IPS DF 6.9 (cell line): ENCODE data around the gene AIF1.

Source experiments
- DNase-seq: peaks from one replicate; pipeline ENCODE4 v3.0.0-alpha.2; 2013; ENCODE audit warnings: low read depth, low spot score
- H3K27ac ChIP-seq: one replicate; pipeline ENCODE4 v1.5.1; 2013; ENCODE audit warnings: low read length, control low read depth
- H3K27me3 ChIP-seq: 2 replicates; pipeline ENCODE4 v1.6.1; 2013; ENCODE audit warnings: mild to moderate bottlenecking, low read length; ENCODE audit not compliant: control insufficient read depth, insufficient read depth
- H3K36me3 ChIP-seq: 2 replicates; pipeline ENCODE4 v1.6.1; 2013; ENCODE audit warnings: low read length; ENCODE audit not compliant: control insufficient read depth, insufficient read depth
- H3K4me1 ChIP-seq: 2 replicates; pipeline ENCODE4 v1.6.1; 2013; ENCODE audit warnings: low read length; ENCODE audit not compliant: control insufficient read depth, insufficient read depth
- H3K4me3 ChIP-seq: 2 replicates; pipeline ENCODE4 v1.5.1; 2013; ENCODE audit warnings: mild to moderate bottlenecking, low read length
- H3K9me3 ChIP-seq: 2 replicates; pipeline ENCODE4 v1.6.1; 2013; ENCODE audit warnings: low read length, inconsistent platforms; ENCODE audit not compliant: control insufficient read depth, insufficient read depth
- WGBS: extraction: QIAGEN DNeasy Blood & Tissue Kit; methylation state at CpG from one replicate; pipeline ENCODE4 v1.1.7; 2013; ENCODE audit warnings: mixed read lengths, missing lambda C conversion rate; ENCODE audit not compliant: insufficient read length, insufficient coverage; 5-methylcytosine and 5-hydroxymethylcytosine counted together

The AIF1 gene

GRCh38 chr6:31666337-31666965 lies 51.4 kb downstream of the AIF1 start:
- WGBS = no CpG with 5 or more reads among the region's 15 CpGs
- Histone ChIP-seq H3K27ac (no peak overlapping the region), H3K36me3 (peaks cover 35% of the 10 kb centered on the region), H3K27me3 (no peaks in the 10 kb centered on the region), H3K4me3 (peak overlapping the region; percentile 98), H3K9me3 (no peaks in the 10 kb centered on the region), H3K4me1 (peaks cover 2% of the 10 kb centered on the region; the same call in 1 of the 2 replicates)
- no peak for DNase-seq
